H9 (cell line): ENCODE measurements around the gene WFDC12. TPM values are rescaled to one million over a fixed set of nuclear protein-coding genes. Genes with fewer than 3 reads are reported as not detected.

Source experiments
- DNase-seq: peaks from one replicate; pipeline ENCODE4 v3.0.0-alpha.2; 2017
- H2AFZ ChIP-seq: one replicate; pipeline ENCODE4 v1.6.1; 2013; ENCODE audit warnings: mild to moderate bottlenecking, low read length, control low read depth, moderate library complexity
- H2AK5ac ChIP-seq: 2 replicates; pipeline ENCODE4 v1.6.1; 2013; ENCODE audit warnings: low read length, control low read depth, mixed read lengths; ENCODE audit not compliant: insufficient read length
- H2BK120ac ChIP-seq: one replicate; pipeline ENCODE4 v1.6.1; 2013; ENCODE audit warnings: low read depth, mild to moderate bottlenecking, low read length, control low read depth, inconsistent platforms; ENCODE audit not compliant: poor library complexity, severe bottlenecking
- H2BK12ac ChIP-seq: 2 replicates; pipeline ENCODE4 v1.6.1; 2013; ENCODE audit warnings: low read length, control low read depth, mixed read lengths, low read depth; ENCODE audit not compliant: insufficient read length
- H2BK15ac ChIP-seq: 2 replicates; pipeline ENCODE4 v1.6.1; 2013; ENCODE audit warnings: low read depth, low read length, control low read depth
- H2BK20ac ChIP-seq: one replicate; pipeline ENCODE4 v1.6.1; 2013; ENCODE audit warnings: low read depth, mild to moderate bottlenecking, low read length, control low read depth, inconsistent platforms; ENCODE audit not compliant: poor library complexity, severe bottlenecking
- H2BK5ac ChIP-seq: 2 replicates; pipeline ENCODE4 v1.6.1; 2013; ENCODE audit warnings: low read length, control low read depth, mixed read lengths; ENCODE audit not compliant: insufficient read length
- H3K14ac ChIP-seq: 2 replicates; pipeline ENCODE4 v1.6.1; 2013; ENCODE audit warnings: low read length, control low read depth; ENCODE audit not compliant: insufficient read depth
- H3K18ac ChIP-seq: 2 replicates; pipeline ENCODE4 v1.6.1; 2013; ENCODE audit warnings: low read depth, mild to moderate bottlenecking, mixed read lengths, low read length, control low read depth; ENCODE audit not compliant: insufficient read length
- H3K23ac ChIP-seq: 2 replicates; pipeline ENCODE4 v1.6.1; 2013; ENCODE audit warnings: low read length, control low read depth, mixed read lengths, low read depth; ENCODE audit not compliant: insufficient read length
- H3K23me2 ChIP-seq: 2 replicates; pipeline ENCODE4 v1.6.1; 2013; ENCODE audit warnings: low read depth, mild to moderate bottlenecking, mixed read lengths, low read length, control low read depth; ENCODE audit not compliant: insufficient read length, poor library complexity, severe bottlenecking
- H3K27ac ChIP-seq: 2 replicates; pipeline ENCODE4 v1.5.1; 2013; ENCODE audit warnings: low read length, control low read depth, mixed read lengths, low read depth; ENCODE audit not compliant: insufficient read length
- H3K27me3 ChIP-seq: 2 replicates; pipeline ENCODE4 v1.6.1; 2013; ENCODE audit warnings: low read length, control low read depth, inconsistent platforms; ENCODE audit not compliant: insufficient read depth
- H3K4ac ChIP-seq: 2 replicates; pipeline ENCODE4 v1.6.1; 2013; ENCODE audit warnings: low read depth, mild to moderate bottlenecking, control low read depth, inconsistent platforms, low read length, moderate library complexity
- H3K4me1 ChIP-seq: 2 replicates; pipeline ENCODE4 v1.6.1; 2013; ENCODE audit warnings: low read length, control low read depth, inconsistent platforms; ENCODE audit not compliant: insufficient read depth
- H3K4me2 ChIP-seq: 2 replicates; pipeline ENCODE4 v1.6.1; 2013; ENCODE audit warnings: low read length, control low read depth, mixed read lengths; ENCODE audit not compliant: insufficient read length, insufficient read depth
- H3K56ac ChIP-seq: 2 replicates; pipeline ENCODE4 v1.6.1; 2013; ENCODE audit warnings: low read depth, mild to moderate bottlenecking, mixed read lengths, low read length, control low read depth; ENCODE audit not compliant: insufficient read length
- H3K79me1 ChIP-seq: 2 replicates; pipeline ENCODE4 v1.6.1; 2013; ENCODE audit warnings: low read depth, mild to moderate bottlenecking, moderate library complexity, low read length, control low read depth, inconsistent platforms; ENCODE audit not compliant: insufficient read depth, poor library complexity, severe bottlenecking
- H3K79me2 ChIP-seq: 2 replicates; pipeline ENCODE4 v1.6.1; 2013; ENCODE audit warnings: low read length, control low read depth, inconsistent platforms; ENCODE audit not compliant: insufficient read depth
- H3K9ac ChIP-seq: 2 replicates; pipeline ENCODE4 v1.6.1; 2013; ENCODE audit warnings: low read length, control low read depth, mixed read lengths; ENCODE audit not compliant: insufficient read length; ENCODE audit errors: extremely low read depth
- H3K9me3 ChIP-seq: one replicate; pipeline ENCODE4 v1.6.1; 2013; ENCODE audit warnings: low read depth, low read length, inconsistent platforms; ENCODE audit not compliant: control insufficient read depth
- H3T11ph ChIP-seq: one replicate; pipeline ENCODE4 v1.6.1; 2013; ENCODE audit warnings: mild to moderate bottlenecking, low read length, control low read depth, inconsistent platforms
- H4K20me1 ChIP-seq: one replicate; pipeline ENCODE4 v1.6.1; 2013; ENCODE audit not compliant: control insufficient read depth, insufficient read length, insufficient read depth
- H4K5ac ChIP-seq: 2 replicates; pipeline ENCODE4 v1.6.1; 2013; ENCODE audit warnings: low read depth, mild to moderate bottlenecking, mixed read lengths, low read length, control low read depth; ENCODE audit not compliant: insufficient read length
- H4K8ac ChIP-seq: replicated peaks from 2 replicates; pipeline ENCODE4 v1.6.1; 2013; ENCODE audit warnings: low read length, control low read depth, mixed read lengths, low read depth; ENCODE audit not compliant: insufficient read length
- H4K91ac ChIP-seq: 2 replicates; pipeline ENCODE4 v1.6.1; 2013; ENCODE audit warnings: low read depth, mild to moderate bottlenecking, moderate library complexity, mixed read lengths, low read length, control low read depth; ENCODE audit not compliant: insufficient read length
- H3K27ac Mint-ChIP-seq, 3 experiments: 2 replicates in 2 of 3; 3 replicates in 1 of 3; pipeline ENCODE4 v1.8.0; 2020 to 2021; ENCODE audit warnings: mixed read lengths in 3 of 3, mild to moderate bottlenecking in 1 of 3, moderate library complexity in 1 of 3
- H3K27me3 Mint-ChIP-seq: 2 replicates; pipeline ENCODE4 v1.8.0; 2021; ENCODE audit warnings: low read depth, mild to moderate bottlenecking, moderate library complexity, mixed read lengths
- H3K36me3 Mint-ChIP-seq, 3 experiments: 2 replicates in 2 of 3; 3 replicates in 1 of 3; pipeline ENCODE4 v1.8.0; 2020 to 2021; ENCODE audit warnings: low read depth in 3 of 3, mixed read lengths in 3 of 3; ENCODE audit not compliant: insufficient read depth in 1 of 3
- H3K4me1 Mint-ChIP-seq, 2 experiments: 2 replicates each; pipeline ENCODE4 v1.8.0; 2020; ENCODE audit warnings: mixed read lengths in 2 of 2
- H3K4me3 Mint-ChIP-seq, 2 experiments: 2 replicates in 1 of 2; 3 replicates in 1 of 2; pipeline ENCODE4 v1.8.0; 2020 to 2021; ENCODE audit warnings: mild to moderate bottlenecking in 2 of 2, mixed read lengths in 2 of 2, moderate library complexity in 1 of 2
- H3K9me3 Mint-ChIP-seq, 2 experiments: 2 replicates in 1 of 2; 3 replicates in 1 of 2; pipeline ENCODE4 v1.8.0; 2020; ENCODE audit warnings: mild to moderate bottlenecking in 2 of 2, mixed read lengths in 2 of 2, moderate library complexity in 1 of 2
- WGBS: extraction: QIAGEN DNeasy Blood & Tissue Kit; methylation state at CpG from one replicate; pipeline ENCODE4 v1.1.7; 2013; ENCODE audit warnings: missing lambda C conversion rate, low lambda C conversion rate, mixed read lengths; ENCODE audit not compliant: insufficient read length; ENCODE audit errors: extremely low coverage; 5-methylcytosine and 5-hydroxymethylcytosine counted together
- total RNA-seq: library from RNA; stranded (reverse); gene quantifications from 2 replicates; pipeline ENCODE4 v1.2.1, GENCODE V29; 2021
- TF ChIP-seq, protein P1 (sequence below): fragments of 200-600 bp; sonication (generic); conservative IDR thresholded peaks from 3 replicates; pipeline ENCODE4 v1.8.0; 2021; ENCODE audit warnings: antibody characterized with exemption, mild to moderate bottlenecking

WFDC12 gene
- total RNA-seq, 1 experiment from 2014 or later, result not detected

- H4K91ac ChIP-seq, result no peak overlapping the region
- DNase-seq, result no peak
- no peak overlapping the region for H2BK15ac ChIP-seq
- H3K4me2 ChIP-seq, result no peak overlapping the region
- H2AFZ ChIP-seq, result no peak overlapping the region
- no peaks in the 10 kb centered on the region for H3K4me1 ChIP-seq
- no peak overlapping the region for H4K8ac ChIP-seq
- H2BK120ac ChIP-seq, result no peak overlapping the region
- Mint-ChIP-seq H3K4me3 (no peak overlapping the region), H3K9me3 (peaks cover 0 to 4% of the 10 kb centered on the region in 2 experiments; a peak in 2 of 5 replicates), H3K27ac (no peak overlapping the region; a peak in 1 of 7 replicates), H3K36me3 (peaks cover 2 to 4% (median 2%) of the 10 kb centered on the region in 3 experiments; a peak in 5 of 7 replicates), H3K4me1 (peaks cover 5% of the 10 kb centered on the region in 2 experiments), H3K27me3 (peaks cover 35% of the 10 kb centered on the region)
- H3K23me2 ChIP-seq, result no peaks in the 10 kb centered on the region
- no peaks in the 10 kb centered on the region for H3K9me3 ChIP-seq
- H3K23ac ChIP-seq, result no peak overlapping the region
- H4K20me1 ChIP-seq, result no peaks in the 10 kb centered on the region
- H3T11ph ChIP-seq, result no peak overlapping the region
- no peak overlapping the region for H2BK12ac ChIP-seq
- H3K4ac ChIP-seq, result no peak overlapping the region
- no peak overlapping the region for H3K56ac ChIP-seq
- no peak overlapping the region for H3K18ac ChIP-seq
- H3K79me2 ChIP-seq, result no peaks in the 10 kb centered on the region
- no peak overlapping the region for H3K9ac ChIP-seq
- H3K79me1 ChIP-seq, result no peaks in the 10 kb centered on the region
- no peak overlapping the region for H4K5ac ChIP-seq
- H3K27me3 ChIP-seq, result no peaks in the 10 kb centered on the region; the same call in 1 of the 2 replicates
- no peak overlapping the region for H2AK5ac ChIP-seq
- H3K27ac ChIP-seq, result no peak overlapping the region
- WGBS, result no CpG with 5 or more reads among the region's 11 CpGs
- no peak overlapping the region for H2BK20ac ChIP-seq
- H3K14ac ChIP-seq, result no peak overlapping the region; the same call in 1 of the 2 replicates
- no peak overlapping the region for H2BK5ac ChIP-seq
- TF ChIP-seq, protein P1, sequence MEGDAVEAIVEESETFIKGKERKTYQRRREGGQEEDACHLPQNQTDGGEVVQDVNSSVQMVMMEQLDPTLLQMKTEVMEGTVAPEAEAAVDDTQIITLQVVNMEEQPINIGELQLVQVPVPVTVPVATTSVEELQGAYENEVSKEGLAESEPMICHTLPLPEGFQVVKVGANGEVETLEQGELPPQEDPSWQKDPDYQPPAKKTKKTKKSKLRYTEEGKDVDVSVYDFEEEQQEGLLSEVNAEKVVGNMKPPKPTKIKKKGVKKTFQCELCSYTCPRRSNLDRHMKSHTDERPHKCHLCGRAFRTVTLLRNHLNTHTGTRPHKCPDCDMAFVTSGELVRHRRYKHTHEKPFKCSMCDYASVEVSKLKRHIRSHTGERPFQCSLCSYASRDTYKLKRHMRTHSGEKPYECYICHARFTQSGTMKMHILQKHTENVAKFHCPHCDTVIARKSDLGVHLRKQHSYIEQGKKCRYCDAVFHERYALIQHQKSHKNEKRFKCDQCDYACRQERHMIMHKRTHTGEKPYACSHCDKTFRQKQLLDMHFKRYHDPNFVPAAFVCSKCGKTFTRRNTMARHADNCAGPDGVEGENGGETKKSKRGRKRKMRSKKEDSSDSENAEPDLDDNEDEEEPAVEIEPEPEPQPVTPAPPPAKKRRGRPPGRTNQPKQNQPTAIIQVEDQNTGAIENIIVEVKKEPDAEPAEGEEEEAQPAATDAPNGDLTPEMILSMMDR, result no peak
Observed at GRCh38 chr20:45094864-45095574, 29.2 kb downstream of the WFDC12 start.
